Smooth muscle cell (in vitro differentiated cells): ENCODE measurements around the gene SIGLEC10. TPM values are rescaled to one million over a fixed set of nuclear protein-coding genes. Genes with fewer than 3 reads are reported as not detected.

ENCODE experiments used
- DNase-seq: peaks from one replicate; lab custom pipeline; 2025; ENCODE audit not compliant: unreplicated experiment; lab: John Stamatoyannopoulos, UW
- H2AFZ ChIP-seq: fragments of 200-600 bp; sonication (generic); 2 replicates; pipeline ENCODE4 v1.6.0; 2016; ENCODE audit warnings: antibody characterized with exemption, low read depth, mild to moderate bottlenecking
- H3F3A ChIP-seq: fragments of 200-600 bp; sonication (generic); 2 replicates; pipeline ENCODE4 v1.6.0; 2017; ENCODE audit warnings: antibody characterized with exemption, low read depth
- H3K27ac ChIP-seq: fragments of 200-600 bp; sonication (generic); 2 replicates; pipeline ENCODE4 v1.5.1; 2016; ENCODE audit warnings: low read depth, mild to moderate bottlenecking
- H3K27me3 ChIP-seq: fragments of 200-600 bp; sonication (generic); 2 replicates; pipeline ENCODE4 v1.6.1; 2016; ENCODE audit warnings: low read depth, mild to moderate bottlenecking
- H3K36me3 ChIP-seq: fragments of 200-600 bp; sonication (generic); 2 replicates; pipeline ENCODE4 v1.5.1; 2016; ENCODE audit warnings: low read depth
- H3K4me1 ChIP-seq: fragments of 200-600 bp; sonication (generic); 2 replicates; pipeline ENCODE4 v1.5.1; 2016; ENCODE audit warnings: low read depth
- H3K4me2 ChIP-seq: fragments of 200-600 bp; sonication (generic); 2 replicates; pipeline ENCODE4 v1.6.0; 2016; ENCODE audit warnings: mild to moderate bottlenecking
- H3K4me3 ChIP-seq: fragments of 200-600 bp; sonication (generic); 2 replicates; pipeline ENCODE4 v1.5.1; 2016; ENCODE audit warnings: mild to moderate bottlenecking
- H3K79me2 ChIP-seq: fragments of 200-600 bp; sonication (generic); 2 replicates; pipeline ENCODE4 v1.6.0; 2016; ENCODE audit warnings: low read depth, mild to moderate bottlenecking
- H3K9ac ChIP-seq: fragments of 200-600 bp; sonication (generic); 2 replicates; pipeline ENCODE4 v1.6.0; 2016; ENCODE audit warnings: low read depth
- H3K9me3 ChIP-seq: fragments of 200-600 bp; sonication (generic); replicated peaks from 2 replicates; pipeline ENCODE4 v1.5.1; 2016; ENCODE audit warnings: low read depth
- H4K20me1 ChIP-seq: fragments of 200-600 bp; sonication (generic); 2 replicates; pipeline ENCODE4 v1.6.0; 2016; ENCODE audit warnings: low read depth
- CTCF ChIP-seq: fragments of 200-600 bp; sonication (generic); IDR thresholded peaks from 2 replicates; pipeline ENCODE4 v1.5.1; 2017; ENCODE audit warnings: borderline replicate concordance, mild to moderate bottlenecking, antibody characterized with exemption; ENCODE audit not compliant: insufficient read depth, poor library complexity, severe bottlenecking
- WGBS: methylation state at CpG from one replicate; pipeline ENCODE4 v1.1.7; 2016; ENCODE audit warnings: low lambda C conversion rate; 5-methylcytosine and 5-hydroxymethylcytosine counted together
- polyA plus RNA-seq: library from polyadenylated mRNA; unstranded; fragments of >200 nt; fragmentation: Nextera tagmentation; extraction: Ambion mirVana; gene quantifications from 2 replicates; pipeline ENCODE4 v1.2.1, GENCODE V29; 2016
- total RNA-seq: library from RNA; depleted of rRNA; stranded (reverse); fragments of >200 nt; gene quantifications from 2 replicates; pipeline ENCODE4 v1.2.3, GENCODE V29; 2014

Gene SIGLEC10
- total and polyA plus RNA-seq, 2 experiments from 2014 or later, result not detected

GRCh38 chr19:51462276-51462675, 44.8 kb upstream of the SIGLEC10 start:
- H2AFZ ChIP-seq, result no peak overlapping the region
- no peaks in the 10 kb centered on the region for H3F3A ChIP-seq
- no peak overlapping the region for H3K27ac ChIP-seq
- no peak for TF ChIP-seq CTCF
- DNase-seq, result no peak
- H3K9ac ChIP-seq, result no peak overlapping the region
- H3K36me3 ChIP-seq, result no peaks in the 10 kb centered on the region
- H3K4me3 ChIP-seq, result no peak overlapping the region
- WGBS, result 80% methylated on average over 7 of the region's 7 CpGs
- no peaks in the 10 kb centered on the region for H3K9me3 ChIP-seq
- no peaks in the 10 kb centered on the region for H3K79me2 ChIP-seq
- no peaks in the 10 kb centered on the region for H4K20me1 ChIP-seq
- H3K27me3 ChIP-seq, result no peaks in the 10 kb centered on the region
- H3K4me1 ChIP-seq, result no peaks in the 10 kb centered on the region
- no peak overlapping the region for H3K4me2 ChIP-seq

GRCh38 chr19:51461723-51462161, 44.3 kb upstream of the SIGLEC10 start:
- no peak overlapping the region for H2AFZ ChIP-seq
- H3K27me3 ChIP-seq, result no peaks in the 10 kb centered on the region
- H3K4me3 ChIP-seq, result no peak overlapping the region
- 78% methylated on average over 8 of the region's 8 CpGs for WGBS
- no peak overlapping the region for H3K27ac ChIP-seq
- no peaks in the 10 kb centered on the region for H3K36me3 ChIP-seq
- DNase-seq, result no peak
- no peaks in the 10 kb centered on the region for H4K20me1 ChIP-seq
- H3K4me1 ChIP-seq, result no peaks in the 10 kb centered on the region
- no peak overlapping the region for H3K4me2 ChIP-seq
- H3K79me2 ChIP-seq, result no peaks in the 10 kb centered on the region
- H3K9ac ChIP-seq, result no peak overlapping the region
- no peak for TF ChIP-seq CTCF
- H3F3A ChIP-seq, result no peaks in the 10 kb centered on the region
- H3K9me3 ChIP-seq, result no peaks in the 10 kb centered on the region

- H3K79me2 ChIP-seq, result no peaks in the 10 kb centered on the region
- WGBS, result 70% methylated on average over 13 of the region's 13 CpGs
- H3K36me3 ChIP-seq, result no peaks in the 10 kb centered on the region
- H3K27ac ChIP-seq, result no peak overlapping the region
- DNase-seq, result no peak
- no peaks in the 10 kb centered on the region for H3K27me3 ChIP-seq
- TF ChIP-seq CTCF, result no peak
- no peaks in the 10 kb centered on the region for H3K4me1 ChIP-seq
- H3K4me3 ChIP-seq, result no peak overlapping the region
- H3K4me2 ChIP-seq, result no peak overlapping the region
- no peak overlapping the region for H2AFZ ChIP-seq
- H3K9me3 ChIP-seq, result no peaks in the 10 kb centered on the region
- H3K9ac ChIP-seq, result no peak overlapping the region
- no peaks in the 10 kb centered on the region for H3F3A ChIP-seq
- H4K20me1 ChIP-seq, result no peaks in the 10 kb centered on the region
Observed at GRCh38 chr19:51460164-51460992, 42.9 kb upstream of the SIGLEC10 start.

- no peak for TF ChIP-seq CTCF
- H3K4me2 ChIP-seq, result no peak overlapping the region
- no peak overlapping the region for H3K4me3 ChIP-seq
- H3K9ac ChIP-seq, result no peak overlapping the region
- H3K27ac ChIP-seq, result no peak overlapping the region
- H2AFZ ChIP-seq, result no peak overlapping the region
- 81% methylated on average over 14 of the region's 14 CpGs for WGBS
- no peaks in the 10 kb centered on the region for H3K9me3 ChIP-seq
- no peaks in the 10 kb centered on the region for H3K79me2 ChIP-seq
- no peaks in the 10 kb centered on the region for H3K36me3 ChIP-seq
- no peaks in the 10 kb centered on the region for H4K20me1 ChIP-seq
- no peaks in the 10 kb centered on the region for H3F3A ChIP-seq
- H3K27me3 ChIP-seq, result no peaks in the 10 kb centered on the region
- H3K4me1 ChIP-seq, result no peaks in the 10 kb centered on the region
- no peak for DNase-seq
Observed at GRCh38 chr19:51458899-51459505, 41.6 kb upstream of the SIGLEC10 start.
